ENCODE results near the gene TXNRD1.
"Not testable (repeated sequence)": the region's sequence is repeated elsewhere in the genome, so short reads cannot be mapped to it uniquely, and the experiment has no call there.

TXNRD1 gene

GRCh38 chr12:104328790-104329189 is 113.2 kb downstream of the TXNRD1 start:
- no peak overlapping the region for H3K4me3 ChIP-seq (ENCODE audit: severe bottlenecking)

GRCh38 chr12:104329707-104330532 is 114.3 kb downstream of the TXNRD1 start:
- ATAC-seq (ENCODE audit: low read depth) (no peak; the same call in 2 of the 3 replicates), DNase-seq (ENCODE audit: low spot score) (no peak)
- H3K36me3 ChIP-seq (ENCODE audit: low read depth) = peaks cover 100% of the 10 kb centered on the region
- H3K27me3 ChIP-seq (ENCODE audit: insufficient read depth, poor library complexity, severe bottlenecking) = no peaks in the 10 kb centered on the region
- no peak overlapping the region for H3K4me3 ChIP-seq (ENCODE audit: severe bottlenecking)
- no peaks in the 10 kb centered on the region for H3K9me3 ChIP-seq (ENCODE audit: severe bottlenecking)
- no peaks in the 10 kb centered on the region for H3K4me1 ChIP-seq (ENCODE audit: insufficient read depth, poor library complexity, severe bottlenecking)
- H3K27ac ChIP-seq (ENCODE audit: poor library complexity, severe bottlenecking) = no peak overlapping the region
- TF ChIP-seq, protein P1, sequence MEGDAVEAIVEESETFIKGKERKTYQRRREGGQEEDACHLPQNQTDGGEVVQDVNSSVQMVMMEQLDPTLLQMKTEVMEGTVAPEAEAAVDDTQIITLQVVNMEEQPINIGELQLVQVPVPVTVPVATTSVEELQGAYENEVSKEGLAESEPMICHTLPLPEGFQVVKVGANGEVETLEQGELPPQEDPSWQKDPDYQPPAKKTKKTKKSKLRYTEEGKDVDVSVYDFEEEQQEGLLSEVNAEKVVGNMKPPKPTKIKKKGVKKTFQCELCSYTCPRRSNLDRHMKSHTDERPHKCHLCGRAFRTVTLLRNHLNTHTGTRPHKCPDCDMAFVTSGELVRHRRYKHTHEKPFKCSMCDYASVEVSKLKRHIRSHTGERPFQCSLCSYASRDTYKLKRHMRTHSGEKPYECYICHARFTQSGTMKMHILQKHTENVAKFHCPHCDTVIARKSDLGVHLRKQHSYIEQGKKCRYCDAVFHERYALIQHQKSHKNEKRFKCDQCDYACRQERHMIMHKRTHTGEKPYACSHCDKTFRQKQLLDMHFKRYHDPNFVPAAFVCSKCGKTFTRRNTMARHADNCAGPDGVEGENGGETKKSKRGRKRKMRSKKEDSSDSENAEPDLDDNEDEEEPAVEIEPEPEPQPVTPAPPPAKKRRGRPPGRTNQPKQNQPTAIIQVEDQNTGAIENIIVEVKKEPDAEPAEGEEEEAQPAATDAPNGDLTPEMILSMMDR (IDR thresholded peaks at IDR 0.05; ENCODE audit: poor library complexity, severe bottlenecking) = no peak

More at GRCh38 chr12:104328790-104329189, 113.2 kb downstream of the TXNRD1 start:
- Histone ChIP-seq H3K27ac (ENCODE audit: poor library complexity, severe bottlenecking) (no peak overlapping the region), H3K4me1 (ENCODE audit: insufficient read depth, poor library complexity, severe bottlenecking) (no peaks in the 10 kb centered on the region), H3K36me3 (ENCODE audit: low read depth) (peaks cover 100% of the 10 kb centered on the region), H3K27me3 (ENCODE audit: insufficient read depth, poor library complexity, severe bottlenecking) (no peaks in the 10 kb centered on the region), H3K9me3 (ENCODE audit: severe bottlenecking) (no peaks in the 10 kb centered on the region)
- no peak for ATAC-seq (ENCODE audit: low read depth)
- TF ChIP-seq, protein P1 (IDR thresholded peaks at IDR 0.05; ENCODE audit: poor library complexity, severe bottlenecking) = no peak
- DNase-seq (ENCODE audit: low spot score) = no peak

DNA sequence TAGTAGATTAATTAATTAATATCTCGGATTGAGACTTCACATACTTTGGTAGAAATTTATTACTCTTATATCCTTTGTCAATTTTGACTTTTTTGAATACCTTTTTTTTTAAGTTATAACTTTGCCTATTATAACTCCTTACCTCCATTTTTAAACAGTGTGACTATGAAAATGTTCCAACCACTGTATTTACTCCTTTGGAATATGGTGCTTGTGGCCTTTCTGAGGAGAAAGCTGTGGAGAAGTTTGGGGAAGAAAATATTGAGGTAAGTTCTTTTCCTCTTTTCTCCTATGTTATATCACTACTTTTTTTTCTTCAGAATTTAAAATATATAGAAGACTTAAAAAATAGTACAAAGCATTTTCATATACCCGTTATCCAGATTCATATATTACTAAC is 115.8 kb downstream of the TXNRD1 start:
- Histone ChIP-seq H3K4me1 (ENCODE audit: insufficient read depth, poor library complexity, severe bottlenecking) (no peaks in the 10 kb centered on the region), H3K36me3 (ENCODE audit: low read depth) (peaks cover 100% of the 10 kb centered on the region), H3K4me3 (ENCODE audit: severe bottlenecking) (no peak overlapping the region), H3K9me3 (ENCODE audit: severe bottlenecking) (no peaks in the 10 kb centered on the region), H3K27me3 (ENCODE audit: insufficient read depth, poor library complexity, severe bottlenecking) (no peaks in the 10 kb centered on the region), H3K27ac (ENCODE audit: poor library complexity, severe bottlenecking) (no peak overlapping the region)
- DNase-seq (ENCODE audit: low spot score) = no peak
- TF ChIP-seq, protein P1 (IDR thresholded peaks at IDR 0.05; ENCODE audit: poor library complexity, severe bottlenecking) = no peak
- no peak for ATAC-seq (ENCODE audit: low read depth)

- not testable (repeated sequence) for ATAC-seq (ENCODE audit: low read depth); H3K4me3 ChIP-seq (ENCODE audit: severe bottlenecking); H3K4me1 ChIP-seq (ENCODE audit: insufficient read depth, poor library complexity, severe bottlenecking); H3K27ac ChIP-seq (ENCODE audit: poor library complexity, severe bottlenecking); H3K27me3 ChIP-seq (ENCODE audit: insufficient read depth, poor library complexity, severe bottlenecking); DNase-seq (ENCODE audit: low spot score); H3K9me3 ChIP-seq (ENCODE audit: severe bottlenecking)
- H3K36me3 ChIP-seq (ENCODE audit: low read depth) = peaks cover 100% of the 10 kb centered on the region
Observed at GRCh38 chr12:104332273-104332672, 116.7 kb downstream of the TXNRD1 start.

DNA sequence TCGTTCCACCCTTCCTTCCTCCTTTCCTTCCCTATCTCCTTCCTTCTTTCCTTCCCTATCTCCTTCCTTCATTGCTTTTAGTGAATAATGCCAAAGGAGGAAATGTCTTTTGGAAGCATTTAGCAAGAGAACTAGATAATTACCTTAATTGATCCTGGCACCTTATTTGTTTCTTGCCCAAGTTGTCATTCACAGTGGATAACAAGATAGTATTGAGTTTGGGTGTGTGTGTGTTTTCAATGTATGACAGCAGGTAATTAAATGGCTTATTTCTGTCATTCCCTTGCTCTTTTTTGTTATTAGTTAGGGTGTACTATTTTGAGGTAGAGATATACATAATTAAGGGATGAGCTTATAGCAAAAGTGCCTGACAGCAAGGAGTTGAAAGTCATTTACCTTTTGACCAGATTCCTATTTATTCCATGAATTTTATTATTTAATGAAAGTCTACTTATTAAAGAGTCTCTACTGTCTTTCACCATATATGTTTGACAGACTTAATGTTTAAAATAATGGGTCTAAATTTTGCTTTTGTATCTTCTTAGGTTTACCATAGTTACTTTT is 118.2 kb downstream of the TXNRD1 start:
- H3K27ac ChIP-seq (ENCODE audit: poor library complexity, severe bottlenecking) = no peak overlapping the region
- H3K4me3 ChIP-seq (ENCODE audit: severe bottlenecking) = no peak overlapping the region
- H3K9me3 ChIP-seq (ENCODE audit: severe bottlenecking) = no peaks in the 10 kb centered on the region
- ATAC-seq (ENCODE audit: low read depth) = no peak
- no peaks in the 10 kb centered on the region for H3K27me3 ChIP-seq (ENCODE audit: insufficient read depth, poor library complexity, severe bottlenecking)
- TF ChIP-seq, protein P1 (IDR thresholded peaks at IDR 0.05; ENCODE audit: poor library complexity, severe bottlenecking) = no peak
- peaks cover 100% of the 10 kb centered on the region for H3K36me3 ChIP-seq (ENCODE audit: low read depth)
- DNase-seq (ENCODE audit: low spot score) = no peak
- no peaks in the 10 kb centered on the region for H3K4me1 ChIP-seq (ENCODE audit: insufficient read depth, poor library complexity, severe bottlenecking)
